ENCODE results near the gene KIF12.
"Not testable (repeated sequence)": the region's sequence is repeated elsewhere in the genome, so short reads cannot be mapped to it uniquely, and the experiment has no call there.

Gene KIF12

DNA sequence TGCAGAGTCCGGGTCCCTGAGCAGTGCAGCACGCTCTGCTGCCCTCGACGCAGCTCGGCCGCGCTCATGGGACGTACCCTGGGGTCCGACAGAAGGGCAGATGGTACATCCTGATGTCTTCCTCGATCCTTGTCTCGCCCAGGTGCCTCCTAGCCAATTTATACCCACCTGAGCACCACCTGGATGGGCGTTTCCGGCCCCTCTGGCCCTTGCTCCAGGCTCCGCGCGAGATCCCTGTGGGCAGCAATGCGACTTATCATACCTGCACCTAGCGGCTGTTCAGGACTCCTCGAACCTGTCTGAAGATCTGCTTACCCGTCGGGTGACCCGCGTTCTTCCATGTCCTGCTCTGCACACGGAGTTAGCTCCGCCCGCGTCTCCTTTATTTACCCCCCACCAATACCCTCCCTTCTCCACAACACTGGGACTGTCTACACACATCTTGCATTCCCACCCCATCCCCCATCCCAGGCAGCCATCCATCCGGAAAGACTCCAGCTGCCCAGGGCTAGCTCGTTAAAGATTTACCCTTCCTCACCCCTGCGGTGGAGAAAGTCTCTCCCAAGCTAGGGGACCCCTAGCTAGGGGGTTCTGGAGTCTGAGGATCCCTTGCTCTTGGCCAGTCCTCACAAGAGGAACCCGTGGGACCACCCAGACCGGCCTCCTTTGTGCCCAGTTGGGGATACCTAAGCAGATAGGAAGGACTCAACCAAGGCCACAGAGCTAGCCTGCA, at the start of gene KIF12:
TSS of gene KIF12 (minus strand) at position 357 of the 733 bp plus-strand sequence. CDS start at position 341, 16 bp downstream.
- no peak for DNase-seq

DNA sequence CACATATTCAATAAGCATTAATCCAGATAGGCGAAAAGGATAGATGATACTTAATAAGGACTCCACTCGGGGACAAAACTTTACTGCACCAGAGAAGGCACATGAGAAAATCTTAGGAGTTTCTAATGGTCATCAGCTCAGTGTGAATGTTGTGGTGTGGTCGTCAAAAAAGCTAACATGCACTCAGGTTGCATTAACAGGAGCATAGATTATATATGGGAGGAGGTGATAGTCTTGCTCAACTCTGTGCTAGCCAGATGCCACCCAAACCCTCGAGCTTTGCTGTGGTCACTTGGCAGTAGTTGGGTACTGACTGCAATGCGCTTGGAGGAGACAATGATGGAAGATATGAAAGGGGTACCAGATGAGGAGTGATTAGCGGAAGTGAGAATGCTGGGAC, 47.6 kb upstream of the KIF12 start:
- no peak for DNase-seq

DNA sequence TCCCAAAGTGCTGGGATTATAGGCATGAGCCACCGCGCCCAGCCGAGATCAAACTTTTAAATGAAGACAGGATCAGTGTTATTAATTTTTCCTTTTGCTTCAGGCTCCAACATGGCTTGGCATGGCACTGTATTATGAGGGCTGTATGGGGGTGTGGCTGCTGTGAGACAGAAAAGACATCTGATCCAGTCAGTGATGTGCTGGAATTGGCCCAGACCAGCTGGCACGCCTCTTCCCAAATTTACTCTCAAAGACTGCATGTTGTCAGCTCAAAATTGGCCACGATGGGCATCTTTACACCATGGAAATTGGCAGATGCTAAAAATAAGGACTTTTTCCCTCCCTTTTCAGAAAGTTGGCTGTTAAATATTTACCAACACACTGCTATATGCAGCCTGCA, 44.1 kb upstream of the KIF12 start:
- no peak for DNase-seq

DNA sequence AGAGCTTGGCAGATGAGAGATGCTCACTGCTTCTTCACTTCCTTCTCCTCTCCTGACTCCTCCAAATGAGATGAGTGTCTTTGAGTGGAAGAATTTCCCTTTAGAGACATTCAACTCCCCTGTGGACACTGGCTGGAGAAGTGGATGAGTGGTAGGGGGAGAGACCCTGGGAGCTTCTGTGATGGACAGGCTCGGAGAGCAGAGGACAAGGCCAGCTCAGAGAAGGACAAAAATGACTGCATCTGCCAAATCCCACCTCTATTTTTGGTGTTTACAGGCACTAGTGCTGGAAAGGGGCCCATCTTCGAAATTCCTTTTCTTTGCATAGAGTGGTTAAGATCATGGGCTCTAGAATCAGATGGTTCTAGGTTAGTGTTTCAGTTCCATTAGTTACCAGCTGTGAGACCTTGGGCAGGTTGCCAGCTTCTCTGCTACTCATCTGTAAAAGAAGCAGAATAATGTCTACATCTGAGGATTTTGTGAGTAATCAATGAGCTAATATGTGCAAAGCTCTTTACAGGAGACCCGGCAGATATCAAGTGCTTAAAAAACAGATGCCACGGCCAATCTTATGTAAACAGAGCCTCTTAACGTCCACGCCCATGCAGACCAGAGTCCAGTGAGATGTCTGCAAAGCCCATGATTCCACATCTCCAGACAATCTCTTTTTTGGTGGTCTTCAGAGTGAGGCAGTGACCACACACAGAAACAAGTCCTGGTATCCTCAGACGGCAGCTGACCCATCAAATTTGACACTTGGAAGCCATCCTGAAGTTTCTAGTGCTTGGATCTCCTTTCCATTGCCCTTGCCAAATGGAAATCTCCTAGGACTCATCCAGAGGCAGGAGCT, 42.7 kb upstream of the KIF12 start:
- DNase-seq, result no peak

DNA sequence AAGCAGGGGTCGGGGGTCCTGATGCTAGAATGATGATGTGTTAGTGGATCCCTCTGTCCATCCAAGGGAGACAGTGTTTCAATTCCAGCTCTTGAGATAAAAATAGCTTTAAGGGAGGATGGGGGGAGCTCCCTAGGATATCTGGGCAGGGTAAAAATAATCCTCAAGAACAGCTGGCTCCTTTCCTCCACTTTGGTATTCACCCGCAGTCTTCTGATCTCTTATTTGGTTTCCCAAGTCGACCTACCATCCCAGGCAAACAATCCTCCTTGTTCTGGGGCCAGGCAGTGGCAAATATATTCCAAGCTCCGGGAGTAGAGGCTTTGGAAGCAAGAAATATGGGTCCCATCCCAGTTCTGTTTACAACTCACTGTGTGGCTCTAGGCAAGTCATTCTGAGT, 41.8 kb upstream of the KIF12 start:
- no peak for DNase-seq

DNA sequence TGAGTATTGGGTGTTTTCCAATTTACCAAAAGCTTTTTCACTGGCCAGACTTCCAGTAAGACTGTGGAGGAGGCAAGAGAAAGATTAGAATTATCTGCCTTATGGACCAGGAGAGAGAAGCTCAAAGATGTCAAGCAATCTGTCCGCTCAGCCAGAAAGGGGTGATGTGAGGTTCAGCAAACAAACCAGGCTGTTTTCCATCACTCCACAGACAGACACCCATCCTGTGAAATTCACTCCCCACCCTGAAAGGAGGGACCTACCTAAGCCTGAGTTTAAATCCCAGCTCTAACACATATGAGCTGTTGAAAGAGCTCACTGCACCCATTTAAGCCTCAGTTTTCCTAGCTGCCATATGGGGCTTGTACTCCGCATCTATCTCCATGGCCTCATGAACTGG, 41.3 kb upstream of the KIF12 start:
- DNase-seq, result no peak

DNA sequence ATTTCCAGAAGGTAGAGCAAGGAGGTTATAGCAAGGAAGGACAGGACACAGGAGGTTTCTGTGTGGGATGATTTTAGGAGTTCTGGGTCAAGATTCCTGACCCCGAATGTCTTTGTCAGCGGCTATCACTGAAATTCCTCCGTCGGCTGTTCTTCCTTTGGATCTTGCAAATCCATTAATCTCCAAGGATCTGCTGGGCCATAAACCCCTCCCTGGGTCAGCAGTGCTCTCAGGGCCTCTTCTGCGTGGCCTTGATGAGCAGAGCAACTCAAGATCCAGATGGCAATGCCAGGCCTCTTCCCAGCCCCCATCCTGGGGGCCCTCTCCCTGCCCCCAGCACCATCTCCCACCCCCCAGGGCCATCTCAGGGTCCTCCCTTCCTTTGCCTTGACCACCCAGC, 40.0 kb upstream of the KIF12 start:
- no peak for DNase-seq

DNA sequence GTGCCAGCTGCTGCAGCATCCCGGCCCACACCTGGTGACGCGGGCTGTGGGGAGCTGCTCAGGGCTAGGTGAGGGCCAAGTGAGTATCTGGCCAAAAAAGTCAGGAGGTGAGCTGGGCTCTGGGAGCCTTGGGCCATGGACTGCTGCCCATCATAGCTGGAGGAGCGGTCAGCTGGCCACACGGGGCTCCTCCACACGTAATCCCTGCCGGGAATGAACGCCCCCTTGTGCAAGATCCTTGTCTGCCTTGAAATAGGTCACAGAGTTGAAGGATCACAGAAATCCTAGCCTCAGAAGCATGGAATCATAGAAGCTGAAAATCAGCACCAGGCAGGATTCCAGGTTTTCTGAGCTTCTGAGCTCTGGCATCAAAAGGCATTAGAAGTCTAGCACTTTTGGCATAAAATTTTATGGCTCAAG, 39.5 kb upstream of the KIF12 start:
- no peak for DNase-seq

DNA sequence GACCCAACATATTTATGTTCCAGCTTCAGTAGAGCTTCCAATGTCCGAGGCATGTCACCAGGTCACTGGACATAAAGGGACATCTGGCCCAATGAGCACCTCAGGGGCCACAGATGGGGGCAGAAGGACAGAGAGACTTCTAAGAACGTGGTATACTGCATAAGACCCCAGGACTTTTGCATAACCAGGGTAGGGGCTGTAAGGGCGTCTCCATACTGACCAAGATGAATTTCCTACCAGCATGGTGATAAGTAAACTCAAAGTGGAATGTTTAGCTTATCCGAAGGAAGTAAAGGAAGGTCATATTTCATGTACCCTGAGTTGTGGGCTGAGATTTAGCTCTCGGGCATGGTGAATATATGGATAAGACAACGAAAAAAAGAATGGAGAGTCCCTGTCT, 38.7 kb upstream of the KIF12 start:
- DNase-seq, result no peak

DNA sequence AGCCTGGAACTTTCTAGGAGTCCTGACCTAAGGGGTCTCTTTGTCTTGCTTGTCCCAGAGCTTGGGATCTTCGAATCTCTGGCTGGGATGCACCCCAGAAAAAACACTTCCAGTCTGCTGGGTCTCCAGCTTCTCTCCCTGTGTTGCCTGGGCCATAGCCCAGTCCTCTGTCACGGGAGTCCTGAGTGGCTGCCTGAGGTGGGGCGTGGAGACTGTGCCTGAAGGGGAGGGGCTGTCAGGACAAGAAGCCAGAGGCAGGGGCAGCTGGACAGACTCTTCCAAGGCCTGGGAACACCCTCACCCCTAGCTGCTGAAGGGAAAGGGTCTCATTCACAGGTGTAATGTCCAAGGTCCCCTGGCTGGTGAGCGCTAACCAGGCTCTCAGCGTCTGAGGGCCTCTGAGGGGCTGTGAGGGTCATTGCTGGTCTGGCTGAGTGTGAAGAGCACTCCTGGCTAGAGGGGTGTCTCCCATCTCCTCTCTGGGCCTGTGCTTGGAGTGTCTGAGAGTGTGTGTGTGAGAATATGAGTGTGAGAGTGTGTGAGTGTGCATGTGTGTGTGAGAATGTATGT, 35.8 kb upstream of the KIF12 start:
- no peak for DNase-seq

DNA sequence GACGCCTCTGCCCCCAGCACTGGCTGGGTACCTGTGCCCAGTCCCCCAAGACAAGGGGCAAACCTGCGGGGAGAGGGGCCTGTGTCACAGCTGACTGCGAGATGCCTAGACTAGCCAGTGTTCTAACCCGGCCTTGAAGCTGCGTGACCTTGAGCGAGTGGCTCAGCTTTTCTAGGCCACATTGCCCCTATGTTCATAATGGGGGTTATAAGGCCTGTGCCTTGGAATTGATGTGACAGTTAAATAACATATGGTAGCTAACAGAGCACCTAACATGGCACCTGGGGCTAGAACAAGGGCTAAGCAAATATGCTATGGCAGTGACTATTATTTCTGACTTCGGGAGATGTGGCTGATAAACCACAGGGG, 33.4 kb upstream of the KIF12 start:
- no peak for DNase-seq

DNA sequence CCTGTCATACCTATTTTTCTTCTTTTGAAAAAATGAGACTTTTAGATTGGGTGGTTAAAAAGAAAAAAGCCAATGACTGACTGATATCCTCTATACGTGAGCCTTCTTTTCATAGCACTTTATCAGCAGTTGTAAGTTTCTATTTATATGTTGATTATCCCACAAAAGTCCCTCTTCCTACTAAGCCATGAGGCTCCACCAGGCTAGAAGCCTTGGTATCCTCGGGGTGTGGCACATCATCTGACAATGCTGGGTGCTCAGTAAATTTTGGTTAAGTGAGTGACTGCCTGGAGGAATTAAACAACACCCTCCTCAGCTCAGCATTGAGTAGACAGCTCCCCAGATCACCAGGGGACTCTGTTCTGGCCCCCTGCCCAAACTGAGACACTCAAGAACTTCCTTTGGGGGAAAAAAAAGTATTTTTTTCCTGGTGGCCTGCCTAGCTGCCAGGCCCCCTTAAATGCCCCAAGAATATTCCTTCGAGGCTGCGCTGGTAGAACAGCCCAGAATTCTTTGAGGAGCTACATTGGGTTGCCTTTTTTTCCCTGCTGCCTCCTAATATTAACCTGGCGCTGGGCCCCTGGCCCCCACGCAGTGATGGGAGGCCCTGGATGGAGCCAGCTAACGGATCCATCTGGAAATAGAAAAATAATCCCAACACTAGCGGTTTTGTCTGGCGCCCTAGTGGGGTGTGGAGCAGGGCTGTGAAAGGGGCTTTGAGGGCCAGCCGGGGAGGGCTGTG, 32.9 kb upstream of the KIF12 start:
- no peak for DNase-seq

DNA sequence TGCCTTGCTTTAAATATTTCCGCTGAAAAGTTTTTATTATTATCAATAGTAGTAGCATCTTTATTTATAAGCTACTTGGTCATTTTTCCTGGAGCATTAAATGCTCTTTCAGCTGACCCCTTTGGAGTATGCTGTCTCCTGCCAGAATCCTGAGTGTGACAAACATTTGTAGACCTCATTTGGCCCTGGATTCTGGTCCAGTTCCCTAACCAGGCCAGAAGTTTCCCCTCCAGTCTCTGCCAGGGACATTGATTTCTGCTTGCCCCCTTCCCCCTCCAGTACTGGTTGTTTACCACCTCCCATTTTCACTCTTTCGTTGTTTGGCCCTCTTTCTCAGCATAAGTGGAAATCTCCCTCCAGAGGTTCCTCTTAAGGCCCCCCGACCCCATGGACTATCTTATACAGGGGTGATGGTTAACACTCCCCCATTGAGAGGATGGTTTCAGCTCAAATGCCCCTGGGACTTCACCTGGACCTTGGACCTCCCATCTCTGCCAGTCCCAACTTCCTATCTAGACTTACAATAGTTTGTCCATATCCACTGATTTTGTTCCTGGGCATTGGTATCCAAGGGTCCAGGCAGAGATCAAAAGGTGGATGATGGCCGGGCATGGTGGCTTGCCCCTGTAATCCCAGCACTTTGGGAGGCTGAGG, 31.7 kb upstream of the KIF12 start:
- DNase-seq, result no peak

DNA sequence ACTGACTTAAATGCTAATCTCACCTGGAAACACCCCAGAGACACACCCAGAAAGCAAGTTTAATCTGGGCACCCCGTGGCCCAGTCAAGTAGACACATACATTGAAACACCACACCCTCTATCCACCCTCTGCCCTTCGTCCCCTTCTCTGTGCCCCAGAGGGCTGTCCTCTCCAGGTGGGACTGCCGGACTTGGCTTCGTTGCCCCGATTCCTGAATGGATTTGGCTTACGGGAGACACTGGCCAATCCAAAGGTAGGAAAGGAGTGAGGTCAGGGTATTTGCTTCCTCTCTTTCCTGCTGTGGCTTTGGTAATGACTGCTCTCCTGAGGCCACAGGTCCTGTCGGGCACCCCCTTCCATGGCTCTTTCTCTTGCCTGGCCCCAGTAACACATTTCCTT, 31.0 kb upstream of the KIF12 start:
- DNase-seq, result no peak

DNA sequence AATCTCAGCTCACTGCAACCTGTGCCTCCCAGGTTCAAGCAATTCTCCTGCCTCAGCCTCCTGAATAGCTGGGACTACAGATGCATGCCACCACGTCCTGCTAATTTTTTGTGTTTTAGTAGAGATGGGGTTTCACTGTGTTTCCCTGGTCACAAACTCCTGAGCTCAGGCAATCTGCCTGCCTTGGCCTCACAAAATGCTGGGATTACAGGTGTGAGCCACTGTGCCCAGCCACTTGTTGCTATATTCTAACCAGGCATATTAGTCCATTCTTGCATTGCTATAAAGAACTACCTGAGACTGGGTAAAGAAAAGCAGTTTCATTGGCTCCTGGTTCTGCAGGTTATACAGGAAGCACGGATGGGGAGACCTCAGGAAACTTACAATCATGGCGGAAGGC, 29.7 kb upstream of the KIF12 start:
- DNase-seq, result not testable (repeated sequence)

DNA sequence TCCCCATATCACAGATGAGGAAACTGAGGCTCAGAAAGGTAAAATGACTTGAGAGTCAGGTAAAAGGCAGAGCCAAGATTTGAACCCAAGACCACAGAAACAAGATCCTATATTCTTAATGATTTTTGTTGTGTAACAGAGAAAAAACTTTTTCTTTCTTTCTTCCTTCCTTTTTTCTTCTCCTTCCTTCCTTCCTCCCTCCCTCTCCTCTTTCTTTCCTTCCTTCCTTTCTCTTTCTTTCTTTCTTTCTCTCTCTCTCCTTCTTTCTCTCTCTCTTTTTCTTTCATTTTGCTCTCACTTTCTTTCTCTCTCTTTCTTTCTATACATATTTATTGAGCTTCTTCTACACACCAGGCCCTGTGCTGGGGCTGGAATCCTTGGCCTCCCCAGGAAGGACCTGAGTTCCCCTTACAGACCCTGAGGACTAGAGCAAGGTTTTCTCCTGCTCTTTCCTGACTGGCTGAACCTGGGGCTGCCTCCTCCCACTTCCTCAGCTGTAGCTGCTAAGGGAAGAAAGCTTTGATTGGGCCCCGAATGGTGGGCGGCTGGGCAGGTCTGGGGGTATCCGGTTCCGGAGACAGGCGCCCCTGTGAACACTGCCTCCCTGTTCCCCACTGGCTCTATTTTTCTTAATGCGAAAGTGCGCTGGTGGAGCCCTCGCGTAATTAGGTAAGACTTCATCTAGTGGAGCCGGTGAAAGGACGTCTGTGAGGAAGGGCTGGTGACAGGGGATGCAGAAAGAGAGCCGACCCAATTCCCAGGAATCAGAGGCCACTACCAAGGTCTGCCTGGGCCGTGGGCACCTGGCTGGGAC, 27.4 kb upstream of the KIF12 start:
- DNase-seq, result no peak

DNA sequence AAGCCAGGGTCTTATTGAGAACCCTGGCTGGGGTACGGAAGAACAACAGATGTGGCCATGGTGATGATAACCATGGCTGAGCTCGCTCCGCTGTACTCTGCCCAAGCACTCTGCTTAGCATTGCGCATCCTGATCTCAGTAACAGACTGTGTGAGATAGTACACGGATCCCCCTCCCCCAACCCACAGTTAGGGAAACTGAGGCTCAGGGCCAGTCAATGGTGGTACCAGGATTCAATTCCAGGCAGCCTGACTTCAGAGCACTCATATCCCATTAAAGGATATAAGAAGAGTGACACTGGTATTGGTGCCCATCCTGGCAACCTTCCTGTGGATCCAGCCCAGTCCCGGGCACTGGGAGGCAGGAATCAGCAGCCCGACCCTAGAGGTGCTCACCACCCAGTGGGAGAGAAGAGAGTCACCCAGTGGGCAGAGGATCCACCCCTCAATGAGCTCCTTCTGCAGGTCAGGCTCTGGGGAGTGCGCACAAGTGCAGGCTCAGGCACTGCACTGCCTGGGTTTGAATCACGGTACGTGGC, 26.5 kb upstream of the KIF12 start:
- no peak for DNase-seq

DNA sequence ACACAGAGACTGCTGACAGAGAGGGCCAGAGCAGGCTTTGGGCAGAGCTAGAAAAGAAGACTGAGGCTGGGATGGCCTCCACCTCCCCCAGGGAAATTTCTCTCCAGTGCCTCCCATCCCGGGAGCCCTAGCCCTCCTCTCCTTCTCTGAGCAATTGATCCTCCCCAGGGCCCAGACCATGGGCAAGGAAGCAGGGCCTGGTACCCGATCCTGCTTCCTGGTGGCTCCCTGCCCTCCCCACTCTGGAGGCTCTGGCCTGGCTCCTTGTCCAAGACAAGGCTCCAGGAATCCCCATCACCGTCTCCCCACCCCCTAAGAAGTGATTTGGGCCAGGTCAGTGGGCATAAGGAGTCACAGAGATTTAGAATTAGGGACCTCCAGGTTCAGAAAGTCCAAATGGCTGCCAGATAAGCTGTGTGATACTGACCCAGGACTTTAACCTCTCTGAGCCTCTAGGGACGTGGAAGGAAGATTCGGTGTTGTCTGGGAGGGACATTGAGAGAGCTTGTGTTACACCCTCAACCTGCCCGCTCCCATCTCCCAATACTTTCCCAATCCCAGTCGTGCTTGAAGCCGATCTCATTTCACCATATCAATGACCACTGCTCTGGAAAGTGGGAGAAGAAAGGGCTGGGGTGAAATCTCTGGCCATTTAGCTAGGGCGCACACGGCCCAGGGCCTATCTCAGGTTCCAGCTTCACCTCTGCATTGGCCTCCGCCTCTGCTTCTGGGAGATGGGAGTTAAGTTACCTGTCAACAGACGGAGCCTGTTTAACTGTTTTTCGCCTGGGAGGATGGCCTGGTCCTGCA, 25.8 kb upstream of the KIF12 start:
- no peak for DNase-seq

DNA sequence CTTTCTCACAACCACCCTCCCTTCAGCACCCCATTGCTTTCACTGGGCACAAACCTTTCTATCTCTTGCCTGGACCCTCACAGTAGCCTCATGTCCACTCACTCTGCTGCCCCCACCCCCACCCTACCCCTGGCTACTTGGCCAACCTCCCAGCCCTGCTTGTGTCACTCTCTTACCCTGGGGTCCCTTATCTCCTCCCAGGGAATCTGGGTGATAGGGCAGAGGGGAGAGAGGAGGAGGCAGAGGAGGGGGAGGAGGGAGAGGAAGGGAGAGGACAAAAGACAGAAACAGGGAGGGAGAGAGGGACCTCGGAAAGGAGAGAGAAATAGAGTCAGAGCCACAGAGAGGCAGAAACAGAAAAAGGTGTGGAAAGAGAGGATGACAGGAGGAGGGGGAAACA, 25.0 kb upstream of the KIF12 start:
- DNase-seq, result no peak
